ENCODE results near the gene MXD4. TPM values are rescaled to one million over a fixed set of nuclear protein-coding genes. Genes with fewer than 3 reads are reported as not detected.

MXD4 gene
- total RNA-seq, 6 donors from 2014 or later: 50.1 to 135 (median 76.4) TPM

DNA sequence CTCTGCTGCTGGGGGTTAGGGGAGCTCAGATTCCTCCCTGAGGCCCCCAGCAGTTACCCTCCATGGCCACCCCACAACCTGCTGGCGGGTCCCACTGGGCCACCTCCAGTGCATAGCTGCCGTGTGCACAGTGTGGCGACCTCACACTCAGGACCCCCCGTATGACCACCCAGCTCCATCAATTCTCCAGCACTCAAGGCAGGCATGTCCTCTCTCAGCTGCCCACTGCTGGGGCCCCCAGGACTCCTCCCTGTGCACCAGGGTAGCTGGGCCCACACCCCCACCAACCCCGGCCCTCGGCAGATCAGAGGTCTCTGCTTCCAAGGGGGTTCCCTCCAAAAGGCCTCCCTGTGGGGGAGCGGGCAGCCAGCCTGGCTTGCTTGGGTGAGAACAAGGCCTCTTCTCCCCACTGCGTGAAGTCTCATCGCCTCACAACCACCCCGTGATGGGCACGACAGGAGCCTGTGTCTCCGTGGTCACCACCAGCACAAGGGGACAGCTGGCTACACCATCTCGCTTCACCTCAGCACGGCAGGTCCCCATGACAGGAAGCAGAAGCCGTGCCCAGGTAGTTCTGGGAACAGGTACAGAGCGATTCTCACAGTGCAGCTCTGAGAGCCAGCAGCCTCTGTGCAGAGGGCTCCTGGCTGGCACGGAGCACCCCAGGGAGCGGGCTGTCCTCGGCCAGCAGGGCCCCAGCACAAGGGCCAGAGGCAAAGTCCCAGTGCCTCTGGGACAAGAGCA, 15.4 kb downstream of the MXD4 start:
- DNase-seq: peak; percentile 17 to 53
- Histone ChIP-seq H3K27me3 (no peaks in the 10 kb centered on the region), H3K9me3 (no peaks in the 10 kb centered on the region), H3K4me3 (no peak overlapping the region), H3K4me1 (peaks cover 27 to 54% (median 34%) of the 10 kb centered on the region in 4 donors), H3K27ac (peak overlapping the region in 2 of 4 donors; percentile 68 to 78), H3K36me3 (peaks cover 18 to 43% (median 41%) of the 10 kb centered on the region in 4 donors)
- 90 to 92% methylated on average over 5 to 15 of the region's 19 CpGs for WGBS, 2 donors
- TF ChIP-seq EP300 (IDR thresholded peaks at IDR 0.05) (no peak), POLR2A (IDR thresholded peaks at IDR 0.05) (no peak), POLR2AphosphoS5 (IDR thresholded peaks at IDR 0.05) (no peak)
- TF ChIP-seq, protein P1, sequence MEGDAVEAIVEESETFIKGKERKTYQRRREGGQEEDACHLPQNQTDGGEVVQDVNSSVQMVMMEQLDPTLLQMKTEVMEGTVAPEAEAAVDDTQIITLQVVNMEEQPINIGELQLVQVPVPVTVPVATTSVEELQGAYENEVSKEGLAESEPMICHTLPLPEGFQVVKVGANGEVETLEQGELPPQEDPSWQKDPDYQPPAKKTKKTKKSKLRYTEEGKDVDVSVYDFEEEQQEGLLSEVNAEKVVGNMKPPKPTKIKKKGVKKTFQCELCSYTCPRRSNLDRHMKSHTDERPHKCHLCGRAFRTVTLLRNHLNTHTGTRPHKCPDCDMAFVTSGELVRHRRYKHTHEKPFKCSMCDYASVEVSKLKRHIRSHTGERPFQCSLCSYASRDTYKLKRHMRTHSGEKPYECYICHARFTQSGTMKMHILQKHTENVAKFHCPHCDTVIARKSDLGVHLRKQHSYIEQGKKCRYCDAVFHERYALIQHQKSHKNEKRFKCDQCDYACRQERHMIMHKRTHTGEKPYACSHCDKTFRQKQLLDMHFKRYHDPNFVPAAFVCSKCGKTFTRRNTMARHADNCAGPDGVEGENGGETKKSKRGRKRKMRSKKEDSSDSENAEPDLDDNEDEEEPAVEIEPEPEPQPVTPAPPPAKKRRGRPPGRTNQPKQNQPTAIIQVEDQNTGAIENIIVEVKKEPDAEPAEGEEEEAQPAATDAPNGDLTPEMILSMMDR (IDR thresholded peaks at IDR 0.05): no peak
- ATAC-seq (ENCODE audit: low FRiP score in 2 of 2): no peak

- peak overlapping the region; percentile 55 to 83 (median 73) for H3K27ac ChIP-seq
- TF ChIP-seq POLR2AphosphoS5 (IDR thresholded peaks at IDR 0.05) (no peak), POLR2A (IDR thresholded peaks at IDR 0.05) (no peak), EP300 (IDR thresholded peaks at IDR 0.05) (no peak)
- TF ChIP-seq, protein P1 (IDR thresholded peaks at IDR 0.05): no peak
- ATAC-seq (ENCODE audit: low FRiP score in 2 of 2): no peak
- peaks cover 14 to 36% (median 33%) of the 10 kb centered on the region in 4 donors for H3K36me3 ChIP-seq
- H3K4me3 ChIP-seq: no peak overlapping the region
- peaks cover 28 to 60% (median 38%) of the 10 kb centered on the region in 4 donors for H3K4me1 ChIP-seq
- no peaks in the 10 kb centered on the region for H3K27me3 ChIP-seq
- DNase-seq: no peak
- 84 to 91% methylated on average over 7 of the region's 7 CpGs for WGBS, 2 donors
- no peaks in the 10 kb centered on the region for H3K9me3 ChIP-seq
These were observed 16.1 kb downstream of the MXD4 start for GRCh38 chr4:2245787-2246275.

GRCh38 chr4:2245057-2245786, 16.7 kb downstream of the MXD4 start:
- no peaks in the 10 kb centered on the region for H3K9me3 ChIP-seq
- no peak overlapping the region for H3K4me3 ChIP-seq
- H3K27ac ChIP-seq: peak overlapping the region; percentile 55 to 83 (median 73)
- DNase-seq: peak in 1 of 2 donors; percentile 18
- peaks cover 8 to 30% (median 27%) of the 10 kb centered on the region in 4 donors for H3K36me3 ChIP-seq
- ATAC-seq (ENCODE audit: low FRiP score in 2 of 2): no peak
- 50 to 56% methylated on average over 7 of the region's 7 CpGs for WGBS, 2 donors
- no peaks in the 10 kb centered on the region for H3K27me3 ChIP-seq
- H3K4me1 ChIP-seq: peaks cover 34 to 66% (median 44%) of the 10 kb centered on the region in 4 donors
- TF ChIP-seq EP300 (IDR thresholded peaks at IDR 0.05) (no peak), POLR2A (IDR thresholded peaks at IDR 0.05) (no peak), POLR2AphosphoS5 (IDR thresholded peaks at IDR 0.05) (no peak)
- TF ChIP-seq, protein P1 (IDR thresholded peaks at IDR 0.05): no peak

- peak overlapping the region; percentile 24 to 83 (median 62) for H3K27ac ChIP-seq
- H3K4me3 ChIP-seq: no peak overlapping the region
- no peaks in the 10 kb centered on the region for H3K27me3 ChIP-seq
- ATAC-seq (ENCODE audit: low FRiP score in 2 of 2) (peak in 1 of 2 donors; percentile 51), DNase-seq (peak in 1 of 2 donors; percentile 67)
- no peaks in the 10 kb centered on the region for H3K9me3 ChIP-seq
- WGBS, 2 donors: 27 to 38% methylated on average over 5 of the region's 5 CpGs
- H3K36me3 ChIP-seq: peaks cover 0 to 16% (median 14%) of the 10 kb centered on the region in 4 donors
- TF ChIP-seq POLR2AphosphoS5 (IDR thresholded peaks at IDR 0.05): peak in 1 of 2 donors; percentile 25
- TF ChIP-seq, protein P1 (IDR thresholded peaks at IDR 0.05): peak in 3 of 6 experiments; percentile 29 to 47 (median 43)
- no peak for TF ChIP-seq POLR2A (IDR thresholded peaks at IDR 0.05)
- peaks cover 44 to 76% (median 57%) of the 10 kb centered on the region in 4 donors for H3K4me1 ChIP-seq
These were observed 18.1 kb downstream of the MXD4 start for GRCh38 chr4:2243681-2244380.

Data from upper lobe of left lung (tissue), 6 donors.